Stomach (tissue), 4 donors: ENCODE results near the gene TMEM209.

ENCODE experiments used
- EP300 ChIP-seq: sonication (generic); formaldehyde crosslinking; IDR thresholded peaks from one replicate; pipeline ENCODE4 v1.6.1; 2017; ENCODE audit warnings: antibody characterized with exemption
- POLR2A ChIP-seq, 4 donors: fragments of 450-650 bp; IDR thresholded peaks; one replicate each; pipeline ENCODE4 v1.6.1; 2016; ENCODE audit warnings: antibody characterized with exemption in 4 of 4, control low read depth in 2 of 4, mild to moderate bottlenecking in 1 of 4, moderate library complexity in 1 of 4
- TF ChIP-seq, protein P1 (sequence below), 7 experiments: fragments of 450-650 bp in 4 of 7; fragments of 200-600 bp in 3 of 7; sonication (generic) in 3 of 7; IDR thresholded peaks; one replicate each; pipeline ENCODE4 v1.5.1; 2016 to 2019; ENCODE audit warnings: antibody characterized with exemption in 7 of 7, control low read depth in 2 of 7, mild to moderate bottlenecking in 1 of 7

DNA sequence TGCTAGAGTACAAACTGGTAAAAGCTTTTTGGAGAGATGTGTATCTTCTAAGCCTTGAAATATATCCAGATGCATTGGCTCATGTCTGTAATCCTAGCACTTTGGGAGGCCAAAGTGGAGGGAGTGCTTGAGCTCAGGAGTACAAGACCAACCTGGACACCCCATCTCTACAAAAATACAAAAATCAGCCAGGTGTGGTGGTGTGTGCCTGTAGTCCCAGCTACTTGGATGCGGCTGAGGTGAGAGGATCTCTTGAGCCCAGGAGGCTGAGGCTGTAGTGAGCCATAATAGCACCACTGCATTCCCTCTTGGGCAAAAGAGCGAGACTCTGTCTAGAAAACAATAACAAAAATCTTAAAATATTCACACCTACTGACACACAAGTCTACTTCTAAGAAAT is 25.6 kb downstream of the TMEM209 start:
- TF ChIP-seq, protein P1, sequence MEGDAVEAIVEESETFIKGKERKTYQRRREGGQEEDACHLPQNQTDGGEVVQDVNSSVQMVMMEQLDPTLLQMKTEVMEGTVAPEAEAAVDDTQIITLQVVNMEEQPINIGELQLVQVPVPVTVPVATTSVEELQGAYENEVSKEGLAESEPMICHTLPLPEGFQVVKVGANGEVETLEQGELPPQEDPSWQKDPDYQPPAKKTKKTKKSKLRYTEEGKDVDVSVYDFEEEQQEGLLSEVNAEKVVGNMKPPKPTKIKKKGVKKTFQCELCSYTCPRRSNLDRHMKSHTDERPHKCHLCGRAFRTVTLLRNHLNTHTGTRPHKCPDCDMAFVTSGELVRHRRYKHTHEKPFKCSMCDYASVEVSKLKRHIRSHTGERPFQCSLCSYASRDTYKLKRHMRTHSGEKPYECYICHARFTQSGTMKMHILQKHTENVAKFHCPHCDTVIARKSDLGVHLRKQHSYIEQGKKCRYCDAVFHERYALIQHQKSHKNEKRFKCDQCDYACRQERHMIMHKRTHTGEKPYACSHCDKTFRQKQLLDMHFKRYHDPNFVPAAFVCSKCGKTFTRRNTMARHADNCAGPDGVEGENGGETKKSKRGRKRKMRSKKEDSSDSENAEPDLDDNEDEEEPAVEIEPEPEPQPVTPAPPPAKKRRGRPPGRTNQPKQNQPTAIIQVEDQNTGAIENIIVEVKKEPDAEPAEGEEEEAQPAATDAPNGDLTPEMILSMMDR (IDR thresholded peaks at IDR 0.05), result no peak
- TF ChIP-seq POLR2A (IDR thresholded peaks at IDR 0.05) (no peak), EP300 (no peak)
